B cell (primary cell): ENCODE measurements around the gene LILRB3. TPM values are rescaled to one million over a fixed set of nuclear protein-coding genes. Genes with fewer than 3 reads are reported as not detected.
"Not testable (repeated sequence)": the region's sequence is repeated elsewhere in the genome, so short reads cannot be mapped to it uniquely, and the experiment has no call there.

ENCODE experiments used
- ATAC-seq: fragments of 200-7000 bp; cut with Tn5 transposase; one replicate; pipeline ENCODE4 v1.10.0; 2021; ENCODE audit warnings: low read depth, mild to moderate bottlenecking, moderate number of reproducible peaks, moderate library complexity
- CTCF ChIA-PET: fragments of 350-600 bp; sonication (Branson Sonifier 250); formaldehyde crosslinking; loops from one replicate; lab custom pipeline; 2021; ENCODE audit warnings: antibody characterized with exemption, inconsistent platforms; lab: Charles Lee
- POLR2A ChIA-PET: fragments of 350-600 bp; sonication (Branson Sonifier 250); formaldehyde crosslinking; loops from one replicate; lab custom pipeline; 2021; ENCODE audit warnings: antibody characterized with exemption; lab: Charles Lee
- DNase-seq: peaks from one replicate; pipeline ENCODE4 v3.0.0; 2013
- H2AFZ ChIP-seq: 2 replicates; pipeline ENCODE4 v1.6.1; 2012; ENCODE audit warnings: mild to moderate bottlenecking, low read depth, low read length; ENCODE audit not compliant: insufficient read depth, poor library complexity, severe bottlenecking
- H3K27ac ChIP-seq, 2 donors: 1 replicate in 1 of 2; 2 replicates in 1 of 2; pipeline ENCODE4 v1.5.1; 2012 to 2013; ENCODE audit warnings: low read length in 2 of 2, mild to moderate bottlenecking in 2 of 2, moderate library complexity in 1 of 2
- H3K27me3 ChIP-seq, 4 experiments: fragments of 200-600 bp in 1 of 4; sonication (generic) in 1 of 4; replicated peaks in 1 of 4; 1 replicate in 2 of 4; 2 replicates in 2 of 4; pipeline versions ENCODE4 v1.6.1 to v1.7.0; 2013 to 2016; ENCODE audit warnings: low read length in 3 of 4, mild to moderate bottlenecking in 2 of 4, mixed read lengths in 1 of 4, moderate library complexity in 1 of 4; ENCODE audit not compliant: insufficient read depth in 4 of 4, control insufficient read depth in 3 of 4; ENCODE audit errors: control extremely low read depth in 1 of 4
- H3K36me3 ChIP-seq, 2 experiments: replicated peaks in 1 of 2; 1 replicate in 1 of 2; 2 replicates in 1 of 2; pipeline versions ENCODE4 v1.6.1 to v1.7.1; 2013; ENCODE audit warnings: low read length in 1 of 2; ENCODE audit not compliant: insufficient read depth in 2 of 2, control insufficient read depth in 1 of 2; ENCODE audit errors: control extremely low read depth in 1 of 2, extremely low read depth in 1 of 2
- H3K4me1 ChIP-seq, 2 donors: fragments of 200-600 bp in 1 of 2; sonication (generic) in 1 of 2; 1 replicate in 1 of 2; 2 replicates in 1 of 2; pipeline versions ENCODE4 v1.5.1 to v1.6.1; 2013 to 2017; ENCODE audit warnings: low read length in 2 of 2; ENCODE audit not compliant: control insufficient read depth in 2 of 2, insufficient read depth in 2 of 2
- H3K4me2 ChIP-seq: replicated peaks from 2 replicates; pipeline ENCODE3; 2012; ENCODE audit warnings: mild to moderate bottlenecking, low read depth, low read length; ENCODE audit not compliant: poor library complexity, severe bottlenecking
- H3K4me3 ChIP-seq, 5 experiments: fragments of 200-600 bp in 1 of 5; sonication (generic) in 1 of 5; 1 replicate in 3 of 5; 2 replicates in 2 of 5; pipeline versions ENCODE4 v1.5.1 to v1.7.0; 2011 to 2016; ENCODE audit warnings: low read length in 4 of 5, mild to moderate bottlenecking in 4 of 5, low read depth in 2 of 5, control low read depth in 1 of 5, moderate library complexity in 1 of 5; ENCODE audit not compliant: insufficient read depth in 1 of 5; ENCODE audit errors: control extremely low read depth in 1 of 5, extremely low read depth in 1 of 5
- H3K79me2 ChIP-seq: fragments of 200-600 bp; sonication (generic); one replicate; pipeline ENCODE4 v1.6.0; 2016; ENCODE audit warnings: low read length; ENCODE audit not compliant: control insufficient read depth, insufficient read depth
- H3K9ac ChIP-seq: fragments of 200-600 bp; sonication (generic); 2 replicates; pipeline ENCODE4 v1.6.1; 2017; ENCODE audit warnings: mild to moderate bottlenecking, low read length, moderate library complexity
- H3K9me3 ChIP-seq, 3 donors: one replicate each; pipeline versions ENCODE4 v1.6.1 to v1.7.1; 2013; ENCODE audit warnings: low read length in 2 of 3; ENCODE audit not compliant: control insufficient read depth in 2 of 3, insufficient read depth in 1 of 3; ENCODE audit errors: control extremely low read depth in 1 of 3
- H4K20me1 ChIP-seq: 2 replicates; pipeline ENCODE4 v1.6.0; 2012; ENCODE audit warnings: mild to moderate bottlenecking, low read length; ENCODE audit not compliant: insufficient read depth, control insufficient read depth, poor library complexity, severe bottlenecking
- H3K27ac Mint-ChIP-seq: one replicate; pipeline ENCODE4 v1.8.0; 2021; ENCODE audit warnings: mixed read lengths
- H3K27me3 Mint-ChIP-seq: one replicate; pipeline ENCODE4 v1.8.0; 2021; ENCODE audit warnings: mixed read lengths
- H3K4me1 Mint-ChIP-seq: one replicate; pipeline ENCODE4 v1.8.0; 2021; ENCODE audit warnings: mixed read lengths
- H3K4me3 Mint-ChIP-seq: one replicate; pipeline ENCODE4 v1.8.0; 2021; ENCODE audit warnings: mixed read lengths
- H3K9me3 Mint-ChIP-seq: one replicate; pipeline ENCODE4 v1.8.0; 2022; ENCODE audit warnings: mixed read lengths; ENCODE audit not compliant: insufficient read depth
- EZH2 ChIP-seq: IDR thresholded peaks from 2 replicates; pipeline ENCODE4 v1.6.1; 2012; ENCODE audit warnings: borderline replicate concordance, low read depth, mild to moderate bottlenecking, moderate library complexity, low read length; ENCODE audit not compliant: insufficient read depth, poor library complexity, severe bottlenecking
- WGBS: methylation state at CpG from one replicate; pipeline ENCODE4 v1.1.5; 2013; ENCODE audit warnings: missing lambda C conversion rate; ENCODE audit not compliant: insufficient coverage; 5-methylcytosine and 5-hydroxymethylcytosine counted together
- intact Hi-C: fragments of 100-400 bp; cut with micrococcal nuclease; formaldehyde crosslinking; loops from one replicate; pipeline ENCODE4 v1.10.0; 2022
- polyA plus RNA-seq: library from polyadenylated mRNA; depleted of rRNA; stranded (reverse); fragments of >200 nt; gene quantifications from 2 replicates; pipeline ENCODE4 v1.2.3, GENCODE V29; 2012
- total RNA-seq, 2 donors: library from RNA; stranded (reverse); fragments of 120-200 nt in 1 of 2; gene quantifications; 1 replicate in 1 of 2; 2 replicates in 1 of 2; pipeline versions ENCODE4 v1.2.3 to v1.2.4, GENCODE V29; 2013 to 2022
- TF ChIP-seq, protein P1 (sequence below): fragments of 200-600 bp; IDR thresholded peaks from one replicate; pipeline ENCODE4 v1.8.0; 2022; ENCODE audit warnings: antibody characterized with exemption, mild to moderate bottlenecking

The LILRB3 gene
- total and polyA plus RNA-seq, 2 donors (not counting 1 experiment from before 2014, with no cell fraction given), result 0.25 to 2.3 TPM

- H3K4me3 ChIP-seq, H3K4me3 Mint-ChIP-seq, H3K9me3 ChIP-seq, DNase-seq, H4K20me1 ChIP-seq, H3K4me1 Mint-ChIP-seq, H3K27ac ChIP-seq, H3K9ac ChIP-seq, H3K36me3 ChIP-seq, H2AFZ ChIP-seq, ATAC-seq, H3K4me1 ChIP-seq, CTCF ChIA-PET, H3K4me2 ChIP-seq, intact Hi-C loops, H3K79me2 ChIP-seq, H3K27ac Mint-ChIP-seq, POLR2A ChIA-PET, H3K9me3 Mint-ChIP-seq: not testable (repeated sequence)
- H3K27me3 ChIP-seq, result peaks cover 0 to 20% (median 6%) of the 10 kb centered on the region in 4 experiments
- peaks cover 15% of the 10 kb centered on the region for H3K27me3 Mint-ChIP-seq
- 80% methylated on average over 6 of the region's 21 CpGs for WGBS
Observed at GRCh38 chr19:54239491-54240371, 16.9 kb upstream of the LILRB3 start.

DNA sequence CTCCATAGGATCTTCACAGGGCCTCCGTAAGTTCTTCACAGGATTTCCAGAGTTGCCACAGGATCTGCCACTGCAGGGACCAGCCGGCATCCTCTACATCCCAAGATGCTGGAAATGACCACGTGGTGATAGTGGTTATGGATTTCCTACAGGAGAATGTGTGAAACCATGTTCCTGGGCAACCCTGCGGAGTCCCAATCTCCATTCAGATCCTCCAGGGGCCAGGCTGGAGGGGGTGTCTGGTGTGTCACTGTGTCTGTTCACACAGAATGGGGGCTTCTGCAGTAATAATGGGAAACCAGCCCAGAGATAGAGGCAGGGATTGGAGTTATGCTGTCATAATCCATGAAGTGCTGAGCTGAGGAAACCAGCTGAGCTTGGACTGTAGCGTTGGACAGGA lies 11.1 kb upstream of the LILRB3 start:
- Mint-ChIP-seq H3K9me3 (no peaks in the 10 kb centered on the region), H3K27ac (no peak overlapping the region), H3K4me1 (peaks cover 3% of the 10 kb centered on the region), H3K4me3 (no peak overlapping the region), H3K27me3 (peaks cover 42% of the 10 kb centered on the region)
- intact Hi-C loops, result loop anchor here (5.0 kb wide), 1 partner anchor 47 kb away; the partner anchor contains the start of gene MBOAT7
- CTCF ChIA-PET, result interaction anchor here (1.4 to 2.0 kb wide), 2 partner anchors 32 to 66 kb away, joined by 8 to 14 read pairs; no protein-coding TSS in a partner anchor
- POLR2A ChIA-PET, result no interaction called here
- ATAC-seq (no peak), DNase-seq (no peak)
- no peak for TF ChIP-seq EZH2
- TF ChIP-seq, protein P1, sequence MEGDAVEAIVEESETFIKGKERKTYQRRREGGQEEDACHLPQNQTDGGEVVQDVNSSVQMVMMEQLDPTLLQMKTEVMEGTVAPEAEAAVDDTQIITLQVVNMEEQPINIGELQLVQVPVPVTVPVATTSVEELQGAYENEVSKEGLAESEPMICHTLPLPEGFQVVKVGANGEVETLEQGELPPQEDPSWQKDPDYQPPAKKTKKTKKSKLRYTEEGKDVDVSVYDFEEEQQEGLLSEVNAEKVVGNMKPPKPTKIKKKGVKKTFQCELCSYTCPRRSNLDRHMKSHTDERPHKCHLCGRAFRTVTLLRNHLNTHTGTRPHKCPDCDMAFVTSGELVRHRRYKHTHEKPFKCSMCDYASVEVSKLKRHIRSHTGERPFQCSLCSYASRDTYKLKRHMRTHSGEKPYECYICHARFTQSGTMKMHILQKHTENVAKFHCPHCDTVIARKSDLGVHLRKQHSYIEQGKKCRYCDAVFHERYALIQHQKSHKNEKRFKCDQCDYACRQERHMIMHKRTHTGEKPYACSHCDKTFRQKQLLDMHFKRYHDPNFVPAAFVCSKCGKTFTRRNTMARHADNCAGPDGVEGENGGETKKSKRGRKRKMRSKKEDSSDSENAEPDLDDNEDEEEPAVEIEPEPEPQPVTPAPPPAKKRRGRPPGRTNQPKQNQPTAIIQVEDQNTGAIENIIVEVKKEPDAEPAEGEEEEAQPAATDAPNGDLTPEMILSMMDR, result no peak
- Histone ChIP-seq H3K36me3 (no peaks in the 10 kb centered on the region), H4K20me1 (no peaks in the 10 kb centered on the region), H3K27ac (no peak overlapping the region), H3K9me3 (peaks cover 0 to 2% (median 2%) of the 10 kb centered on the region in 3 donors), H3K4me3 (no peak overlapping the region), H3K4me1 (peaks cover 4 to 7% of the 10 kb centered on the region in 2 donors), H3K79me2 (no peaks in the 10 kb centered on the region), H3K9ac (no peak overlapping the region), H2AFZ (no peak overlapping the region), H3K27me3 (peaks cover 0 to 63% (median 17%) of the 10 kb centered on the region in 4 experiments), H3K4me2 (no peak overlapping the region)
- WGBS, result 94% methylated on average over 2 of the region's 5 CpGs
